Choroid plexus epithelial cell (primary cell): ENCODE measurements around the gene LDHB.
"Not testable (repeated sequence)": the region's sequence is repeated elsewhere in the genome, so short reads cannot be mapped to it uniquely, and the experiment has no call there.

Experiments
- DNase-seq: peaks from one replicate; pipeline ENCODE4 v3.0.0-alpha.2; 2010; ENCODE audit warnings: low read depth
- H3K4me3 ChIP-seq: 2 replicates; pipeline ENCODE4 v1.5.1; 2011; ENCODE audit warnings: low read depth, mild to moderate bottlenecking, control low read depth, low read length, moderate library complexity
- CTCF ChIP-seq: conservative IDR thresholded peaks from 2 replicates; pipeline ENCODE4 v1.5.1; 2011; ENCODE audit warnings: low read depth, mild to moderate bottlenecking, control low read depth, inconsistent platforms, low read length, moderate library complexity

The LDHB gene

GRCh38 chr12:21600196-21600595, 57.4 kb downstream of the LDHB start:
- H3K4me3 ChIP-seq = no peak overlapping the region
- no peak for DNase-seq
- TF ChIP-seq CTCF = no peak

GRCh38 chr12:21599143-21599999, 58.3 kb downstream of the LDHB start:
- H3K4me3 ChIP-seq = no peak overlapping the region
- no peak for TF ChIP-seq CTCF

GRCh38 chr12:21598651-21599050, 59.0 kb downstream of the LDHB start:
- no peak for TF ChIP-seq CTCF
- no peak overlapping the region for H3K4me3 ChIP-seq
- DNase-seq = no peak

More at GRCh38 chr12:21599143-21599999, 58.3 kb downstream of the LDHB start:
- DNase-seq = no peak

- DNase-seq, H3K4me3 ChIP-seq: not testable (repeated sequence)
These were observed 62.3 kb downstream of the LDHB start for GRCh38 chr12:21595356-21595755.

- no peak for DNase-seq
- TF ChIP-seq CTCF = no peak
- H3K4me3 ChIP-seq = no peak overlapping the region
These were observed 72.2 kb downstream of the LDHB start for GRCh38 chr12:21585485-21585884.
